Hepatic stellate cell (primary cell): ENCODE measurements around the gene SELENOT.
"Not testable (repeated sequence)": the region's sequence is repeated elsewhere in the genome, so short reads cannot be mapped to it uniquely, and the experiment has no call there.

Source experiments
- DNase-seq: peaks from one replicate; pipeline ENCODE4 v3.0.0; 2011; ENCODE audit warnings: low spot score

Gene SELENOT

GRCh38 chr3:150607267-150608065 is 4.3 kb downstream of the SELENOT start:
- DNase-seq, result no peak

GRCh38 chr3:150609988-150610387 is 6.9 kb downstream of the SELENOT start:
- no peak for DNase-seq

GRCh38 chr3:150610785-150611184 is 7.7 kb downstream of the SELENOT start:
- no peak for DNase-seq

GRCh38 chr3:150611666-150612065 is 8.5 kb downstream of the SELENOT start:
- no peak for DNase-seq

GRCh38 chr3:150612494-150612893 is 9.4 kb downstream of the SELENOT start:
- no peak for DNase-seq

- DNase-seq, result no peak
Observed at GRCh38 chr3:150613034-150613433, 9.9 kb downstream of the SELENOT start.

- DNase-seq, result no peak
Observed at GRCh38 chr3:150613709-150614480, 10.8 kb downstream of the SELENOT start.

GRCh38 chr3:150620002-150620689 is 17.0 kb downstream of the SELENOT start:
- DNase-seq, result no peak

- DNase-seq, result not testable (repeated sequence)
Observed at GRCh38 chr3:150622955-150623354, 19.8 kb downstream of the SELENOT start.

GRCh38 chr3:150623945-150624344 is 20.8 kb downstream of the SELENOT start:
- no peak for DNase-seq

- no peak for DNase-seq
Observed at GRCh38 chr3:150626148-150626930, 23.2 kb downstream of the SELENOT start.

GRCh38 chr3:150627557-150627956 is 24.4 kb downstream of the SELENOT start:
- DNase-seq, result no peak

- DNase-seq, result no peak
Observed at GRCh38 chr3:150631515-150632221, 28.5 kb downstream of the SELENOT start.

- DNase-seq, result no peak
Observed at GRCh38 chr3:150635076-150635475, 32.0 kb downstream of the SELENOT start.

- DNase-seq, result no peak
Observed at GRCh38 chr3:150635526-150635925, 32.4 kb downstream of the SELENOT start.

GRCh38 chr3:150636258-150636657 is 33.1 kb downstream of the SELENOT start:
- DNase-seq, result no peak

GRCh38 chr3:150639262-150639661 is 36.1 kb downstream of the SELENOT start:
- DNase-seq, result no peak

- no peak for DNase-seq
Observed at GRCh38 chr3:150640256-150640655, 37.1 kb downstream of the SELENOT start.

GRCh38 chr3:150653110-150653561 is 50.0 kb downstream of the SELENOT start:
- no peak for DNase-seq

GRCh38 chr3:150656316-150656715 is 53.2 kb downstream of the SELENOT start:
- no peak for DNase-seq
